IPS-18a (cell line): ENCODE results near the gene SDHB.

Experiments used
- H3K27ac ChIP-seq: one replicate; pipeline ENCODE4 v1.5.1; 2013; ENCODE audit warnings: low read length
- H3K27me3 ChIP-seq: one replicate; pipeline ENCODE4 v1.6.1; 2013; ENCODE audit warnings: mild to moderate bottlenecking, low read length; ENCODE audit not compliant: control insufficient read depth, insufficient read depth
- H3K36me3 ChIP-seq: one replicate; pipeline ENCODE4 v1.6.1; 2013; ENCODE audit warnings: low read depth, low read length; ENCODE audit not compliant: control insufficient read depth
- H3K4me1 ChIP-seq: one replicate; pipeline ENCODE4 v1.6.1; 2013; ENCODE audit warnings: low read depth, low read length; ENCODE audit not compliant: control insufficient read depth
- H3K4me3 ChIP-seq: one replicate; pipeline ENCODE4 v1.5.1; 2013; ENCODE audit warnings: low read length
- H3K9ac ChIP-seq: one replicate; pipeline ENCODE4 v1.6.1; 2013; ENCODE audit warnings: mild to moderate bottlenecking, low read length, moderate library complexity
- H3K9me3 ChIP-seq: one replicate; pipeline ENCODE4 v1.6.1; 2013; ENCODE audit warnings: low read depth, low read length; ENCODE audit not compliant: control insufficient read depth

Gene SDHB

GRCh38 chr1:16980473-16981268 is 73.2 kb downstream of the SDHB start, which contains the start of gene MFAP2:
TSS of gene MFAP2 (minus strand) at chr1:16980620. CDS start at chr1:16978273, 2,347 bp downstream.
- Histone ChIP-seq H3K36me3 (peaks cover under 1% of the 10 kb centered on the region), H3K4me1 (peaks cover 5% of the 10 kb centered on the region), H3K27me3 (peaks cover 5% of the 10 kb centered on the region), H3K4me3 (peak within 1 kb of the TSS; percentile 85), H3K9ac (peak within 1 kb of the TSS; percentile 76), H3K27ac (no peak within 1 kb of the TSS), H3K9me3 (no peaks in the 10 kb centered on the region)

GRCh38 chr1:16979475-16980327 is 74.1 kb downstream of the SDHB start:
- Histone ChIP-seq H3K36me3 (no peaks in the 10 kb centered on the region), H3K27ac (no peak overlapping the region), H3K4me1 (peaks cover 5% of the 10 kb centered on the region), H3K27me3 (peaks cover 5% of the 10 kb centered on the region), H3K9ac (peak overlapping the region; percentile 76), H3K4me3 (peak overlapping the region; percentile 85), H3K9me3 (no peaks in the 10 kb centered on the region)

- Histone ChIP-seq H3K4me1 (peaks cover 5% of the 10 kb centered on the region), H3K4me3 (peak overlapping the region; percentile 85), H3K9ac (peak overlapping the region; percentile 76), H3K27ac (no peak overlapping the region), H3K9me3 (no peaks in the 10 kb centered on the region), H3K36me3 (no peaks in the 10 kb centered on the region), H3K27me3 (peaks cover 5% of the 10 kb centered on the region)
Measured at GRCh38 chr1:16978567-16979474, 75.0 kb downstream of the SDHB start.

DNA sequence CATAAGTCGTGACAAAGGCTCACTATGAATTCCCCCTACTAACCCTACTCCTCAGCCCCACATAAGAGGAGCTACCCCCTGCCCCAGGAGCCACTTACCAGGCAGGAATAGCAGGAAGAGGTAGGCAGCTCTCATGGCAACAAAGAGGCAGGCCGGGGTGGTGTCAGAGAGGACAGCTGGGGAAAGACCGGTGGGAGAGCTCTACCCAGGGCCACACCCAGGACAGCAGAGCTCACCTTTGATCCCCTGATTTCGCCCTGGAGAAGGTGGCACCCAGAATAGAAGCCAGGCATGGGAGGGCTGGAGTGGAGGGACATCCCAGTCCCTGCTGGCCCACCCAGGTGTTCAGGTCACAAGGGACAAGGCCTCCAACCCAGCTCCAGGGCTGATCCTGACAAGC is 75.7 kb downstream of the SDHB start:
- H3K9ac ChIP-seq, result no peak overlapping the region
- H3K4me3 ChIP-seq, result no peak overlapping the region
- H3K36me3 ChIP-seq, result no peaks in the 10 kb centered on the region
- H3K9me3 ChIP-seq, result no peaks in the 10 kb centered on the region
- H3K27ac ChIP-seq, result no peak overlapping the region
- peaks cover 5% of the 10 kb centered on the region for H3K4me1 ChIP-seq
- peaks cover 5% of the 10 kb centered on the region for H3K27me3 ChIP-seq

GRCh38 chr1:16977377-16977776 is 76.5 kb downstream of the SDHB start:
- Histone ChIP-seq H3K9ac (no peak overlapping the region), H3K4me3 (no peak overlapping the region), H3K27ac (no peak overlapping the region), H3K9me3 (no peaks in the 10 kb centered on the region), H3K36me3 (no peaks in the 10 kb centered on the region), H3K4me1 (peaks cover 5% of the 10 kb centered on the region), H3K27me3 (peaks cover 5% of the 10 kb centered on the region)

GRCh38 chr1:16976966-16977365 is 76.9 kb downstream of the SDHB start:
- Histone ChIP-seq H3K9ac (no peak overlapping the region), H3K4me1 (peaks cover 5% of the 10 kb centered on the region), H3K27ac (no peak overlapping the region), H3K9me3 (no peaks in the 10 kb centered on the region), H3K4me3 (no peak overlapping the region), H3K27me3 (peaks cover 5% of the 10 kb centered on the region), H3K36me3 (no peaks in the 10 kb centered on the region)

DNA sequence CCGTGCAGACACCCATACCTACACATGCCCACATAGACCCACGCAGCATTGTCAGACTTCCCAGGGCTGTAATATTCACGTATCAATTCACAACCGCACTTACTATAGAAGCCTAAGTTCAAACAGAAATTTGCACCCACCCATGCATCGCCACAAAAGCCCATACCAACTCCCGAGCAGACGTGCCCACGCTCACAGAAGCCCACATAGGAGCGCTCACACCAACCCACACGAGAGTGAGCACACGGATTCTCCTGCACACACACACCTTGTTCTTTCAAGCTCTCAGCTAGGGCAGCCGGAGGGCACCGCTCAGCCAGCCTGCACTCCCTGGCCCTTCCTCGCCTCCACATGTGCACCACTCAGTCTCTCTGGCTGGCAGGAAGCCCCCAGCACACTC is 78.0 kb downstream of the SDHB start:
- Histone ChIP-seq H3K27ac (no peak overlapping the region), H3K36me3 (peaks cover 4% of the 10 kb centered on the region), H3K4me3 (no peak overlapping the region), H3K4me1 (peaks cover 5% of the 10 kb centered on the region), H3K9ac (no peak overlapping the region), H3K27me3 (peaks cover 2% of the 10 kb centered on the region), H3K9me3 (no peaks in the 10 kb centered on the region)

DNA sequence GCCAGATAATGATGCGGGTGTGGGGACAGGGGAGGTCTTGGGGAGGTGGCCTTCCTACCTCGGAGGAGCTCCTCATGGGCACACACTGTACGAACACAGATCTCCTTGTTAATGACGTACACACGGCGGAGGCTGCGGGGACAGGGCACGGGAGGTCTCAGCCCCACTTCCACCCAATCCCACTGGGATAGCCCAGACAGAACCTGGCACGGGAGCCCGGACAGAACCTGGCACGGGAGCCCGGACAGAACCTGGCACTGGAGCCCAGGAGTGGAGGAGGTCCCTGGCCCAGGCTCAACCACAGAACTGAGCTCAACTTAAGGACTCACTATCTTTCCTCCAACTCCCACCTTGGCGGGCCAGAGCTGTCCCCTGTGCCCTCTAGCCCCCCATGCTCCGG is 78.6 kb downstream of the SDHB start:
- Histone ChIP-seq H3K9ac (no peak overlapping the region), H3K36me3 (peaks cover 5% of the 10 kb centered on the region), H3K4me1 (peaks cover 5% of the 10 kb centered on the region), H3K4me3 (no peak overlapping the region), H3K9me3 (no peaks in the 10 kb centered on the region), H3K27ac (no peak overlapping the region), H3K27me3 (no peaks in the 10 kb centered on the region)

GRCh38 chr1:16973215-16973614 is 80.6 kb downstream of the SDHB start:
- H3K36me3 ChIP-seq, result peaks cover 9% of the 10 kb centered on the region
- no peaks in the 10 kb centered on the region for H3K4me1 ChIP-seq
- no peak overlapping the region for H3K4me3 ChIP-seq
- H3K9ac ChIP-seq, result no peak overlapping the region
- no peaks in the 10 kb centered on the region for H3K27me3 ChIP-seq
- no peak overlapping the region for H3K27ac ChIP-seq
- H3K9me3 ChIP-seq, result no peaks in the 10 kb centered on the region

DNA sequence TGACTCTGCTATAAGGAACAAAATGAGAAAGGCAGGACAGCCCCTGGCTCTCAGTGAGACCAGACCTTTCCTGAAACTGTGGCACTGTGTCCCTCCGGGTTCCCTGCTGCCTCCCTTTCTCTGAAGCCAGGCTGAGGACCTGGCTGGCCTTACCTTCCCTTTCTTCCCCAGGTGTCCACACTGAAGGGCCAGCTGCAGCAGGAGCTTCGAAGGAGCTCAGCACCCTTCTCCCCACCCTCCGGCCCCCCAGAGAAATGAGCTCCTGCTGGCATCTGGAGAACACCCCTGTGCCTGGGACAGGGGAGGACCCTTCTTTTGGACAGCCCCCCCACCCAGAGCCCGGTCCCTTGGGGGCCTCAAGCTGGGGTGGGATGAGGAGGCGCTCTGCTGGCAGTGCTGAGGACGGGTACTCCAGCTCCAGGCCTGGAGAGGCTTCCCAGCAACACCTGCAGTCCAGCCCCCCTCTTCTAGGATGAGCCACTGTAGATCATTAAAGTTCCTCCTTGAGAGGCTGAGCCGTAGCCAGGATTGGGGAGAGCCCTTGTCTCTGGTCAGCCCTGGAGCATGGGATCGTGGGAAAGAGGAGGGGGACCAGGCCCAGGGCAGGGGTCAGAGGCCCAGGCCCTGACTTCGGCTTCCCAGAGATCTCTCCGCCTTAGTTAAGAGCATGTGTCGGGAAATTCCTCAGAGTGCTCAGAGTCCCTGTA is 81.5 kb downstream of the SDHB start:
- Histone ChIP-seq H3K27me3 (no peaks in the 10 kb centered on the region), H3K4me1 (no peaks in the 10 kb centered on the region), H3K27ac (no peak overlapping the region), H3K9me3 (no peaks in the 10 kb centered on the region), H3K36me3 (peaks cover 10% of the 10 kb centered on the region), H3K9ac (no peak overlapping the region), H3K4me3 (no peak overlapping the region)
